Ovary (tissue), 9 donors: ENCODE data around the gene TNRC6B. TPM values are rescaled to one million over a fixed set of nuclear protein-coding genes. Genes with fewer than 3 reads are reported as not detected.

Experiments
- DNase-seq, 5 donors: peaks; one replicate each; pipeline ENCODE4 v3.0.0-alpha.2; 2019 to 2020
- H3K27ac ChIP-seq, 2 donors: fragments of 200-600 bp; one replicate each; pipeline versions ENCODE4 v1.5.1 to v1.8.0; 2019 to 2022
- H3K27me3 ChIP-seq: fragments of 200-600 bp; one replicate; pipeline ENCODE4 v1.8.0; 2022
- H3K36me3 ChIP-seq: fragments of 200-600 bp; sonication (generic); one replicate; pipeline ENCODE4 v1.5.1; 2019
- H3K4me1 ChIP-seq: one replicate; pipeline ENCODE4 v1.8.1; 2013; ENCODE audit warnings: mild to moderate bottlenecking, moderate library complexity; ENCODE audit not compliant: insufficient read depth
- H3K4me3 ChIP-seq: fragments of 200-600 bp; sonication (generic); one replicate; pipeline ENCODE4 v1.5.1; 2017
- H3K9me3 ChIP-seq, 2 donors: fragments of 200-600 bp in 1 of 2; sonication (generic) in 1 of 2; one replicate each; pipeline versions ENCODE4 v1.5.1 to v1.8.1; 2013 to 2019; ENCODE audit warnings: mild to moderate bottlenecking in 1 of 2, moderate library complexity in 1 of 2
- EP300 ChIP-seq: sonication (generic); formaldehyde crosslinking; IDR thresholded peaks from one replicate; pipeline ENCODE4 v1.6.1; 2017; ENCODE audit warnings: antibody characterized with exemption
- POLR2A ChIP-seq: fragments of 450-650 bp; IDR thresholded peaks from one replicate; pipeline ENCODE4 v1.6.1; 2017; ENCODE audit warnings: antibody characterized with exemption, mild to moderate bottlenecking, moderate library complexity
- WGBS, 3 donors: extraction: QIAGEN DNeasy Blood & Tissue Kit in 1 of 3; methylation state at CpG; one replicate each; pipeline versions ENCODE4 v1.1.5 to v1.1.7; 2013 to 2017; 5-methylcytosine and 5-hydroxymethylcytosine counted together
- intact Hi-C, 4 donors: fragments of 100-400 bp; cut with DNase I; formaldehyde crosslinking; loops; one replicate each; pipeline versions ENCODE4 v1.11.0 to v1.15.1; 2022 to 2023
- polyA plus RNA-seq, 2 donors: library from polyadenylated mRNA; stranded (reverse); fragments of 200-250 nt in 1 of 2; fragments of 350-450 nt in 1 of 2; fragmentation: Illumina TruSeq in 1 of 2; extraction: RNeasy Lipid Tissue Mini Kit (QIAGEN cat#74804) in 1 of 2; gene quantifications; one replicate each; pipeline ENCODE4 v1.2.3, GENCODE V29; 2013 to 2014
- total RNA-seq, 7 donors: library from RNA; depleted of rRNA in 2 of 7; stranded (reverse); fragments of >200 nt in 2 of 7; fragmentation: NEBNext Ultra II Directional in 3 of 7; extraction: Animal tissue kit (Norgen Biotek cat#: 25700) in 3 of 7; gene quantifications; one replicate each; pipeline versions ENCODE4 v1.1.0 to v1.2.4, GENCODE V29; 2016 to 2023
- TF ChIP-seq, protein P1 (sequence below), 3 donors: fragments of 450-650 bp in 2 of 3; fragments of 200-600 bp in 1 of 3; IDR thresholded peaks; one replicate each; pipeline versions ENCODE4 v1.5.1 to v1.8.0; 2016 to 2022; ENCODE audit warnings: antibody characterized with exemption in 3 of 3, mild to moderate bottlenecking in 1 of 3
- donor health status: DM: no; HTN: no; CAD: no; lungs with moderate emphysema.
- donor health status: DM: no; HTN: no; CAD: no.
- donor health status: Bipolar disorder and iron deficiency.
- donor health status: DM: yes; HTN: yes; CAD: no.
- donor health status: DM: no; HTN: no; CAD: no.
- donor health status: DM: yes; HTN: yes; CAD: no.

The TNRC6B gene
- total and polyA plus RNA-seq, 9 donors, result 9.4 to 52.1 (median 47.5) TPM

DNA sequence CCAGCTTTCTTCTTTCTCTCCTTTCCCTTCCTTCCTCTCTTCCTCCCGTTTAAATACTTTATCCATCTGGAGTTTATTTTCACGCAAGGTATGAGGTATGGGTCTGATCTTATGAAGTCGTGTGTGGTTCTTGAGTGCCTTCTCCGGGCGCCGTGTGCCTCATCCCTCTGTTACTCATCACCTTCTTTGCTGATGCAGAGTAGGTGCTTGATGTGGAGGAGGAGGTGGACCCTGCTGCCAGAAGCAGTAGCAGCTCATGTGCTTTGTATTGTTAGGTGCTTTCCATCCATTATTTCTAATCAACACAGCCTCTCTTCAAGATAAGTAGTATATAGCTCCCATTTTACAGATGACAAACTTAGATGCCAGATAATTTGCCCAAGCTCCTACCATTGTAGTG lies 47.0 kb downstream of the TNRC6B start:
- intact Hi-C loops, result no loop called here
- H3K4me1 ChIP-seq, result peaks cover 6% of the 10 kb centered on the region
- no peaks in the 10 kb centered on the region for H3K9me3 ChIP-seq
- H3K27me3 ChIP-seq, result no peaks in the 10 kb centered on the region
- no peak overlapping the region for H3K4me3 ChIP-seq
- TF ChIP-seq EP300 (no peak), POLR2A (no peak)
- TF ChIP-seq, protein P1, sequence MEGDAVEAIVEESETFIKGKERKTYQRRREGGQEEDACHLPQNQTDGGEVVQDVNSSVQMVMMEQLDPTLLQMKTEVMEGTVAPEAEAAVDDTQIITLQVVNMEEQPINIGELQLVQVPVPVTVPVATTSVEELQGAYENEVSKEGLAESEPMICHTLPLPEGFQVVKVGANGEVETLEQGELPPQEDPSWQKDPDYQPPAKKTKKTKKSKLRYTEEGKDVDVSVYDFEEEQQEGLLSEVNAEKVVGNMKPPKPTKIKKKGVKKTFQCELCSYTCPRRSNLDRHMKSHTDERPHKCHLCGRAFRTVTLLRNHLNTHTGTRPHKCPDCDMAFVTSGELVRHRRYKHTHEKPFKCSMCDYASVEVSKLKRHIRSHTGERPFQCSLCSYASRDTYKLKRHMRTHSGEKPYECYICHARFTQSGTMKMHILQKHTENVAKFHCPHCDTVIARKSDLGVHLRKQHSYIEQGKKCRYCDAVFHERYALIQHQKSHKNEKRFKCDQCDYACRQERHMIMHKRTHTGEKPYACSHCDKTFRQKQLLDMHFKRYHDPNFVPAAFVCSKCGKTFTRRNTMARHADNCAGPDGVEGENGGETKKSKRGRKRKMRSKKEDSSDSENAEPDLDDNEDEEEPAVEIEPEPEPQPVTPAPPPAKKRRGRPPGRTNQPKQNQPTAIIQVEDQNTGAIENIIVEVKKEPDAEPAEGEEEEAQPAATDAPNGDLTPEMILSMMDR (IDR thresholded peaks at IDR 0.05), result no peak
- no peak for DNase-seq
- H3K36me3 ChIP-seq, result no peaks in the 10 kb centered on the region
- 64 to 69% (median 65%) methylated on average over 6 of the region's 6 CpGs for WGBS, 3 donors
- H3K27ac ChIP-seq, result no peak overlapping the region

DNA sequence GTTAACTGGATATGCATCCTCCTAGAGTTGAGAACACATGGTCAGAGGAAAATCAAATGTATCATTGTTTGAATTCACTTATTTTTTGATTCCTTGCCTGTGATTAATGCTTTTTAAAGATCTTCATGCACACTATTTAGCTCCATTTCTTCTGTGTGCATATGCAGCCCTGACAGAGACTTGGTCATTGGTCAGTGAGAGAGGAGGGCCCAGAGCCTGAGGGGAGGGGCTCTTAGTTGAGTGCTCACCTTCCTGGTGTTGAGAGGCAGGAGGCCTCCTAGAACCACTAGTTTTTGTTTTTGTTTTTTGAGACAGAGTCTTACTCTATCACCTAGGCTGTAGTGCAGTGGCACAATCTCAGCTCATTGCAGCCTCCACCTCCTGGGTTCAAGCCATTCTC lies 48.9 kb downstream of the TNRC6B start:
- Histone ChIP-seq H3K27me3 (no peaks in the 10 kb centered on the region), H3K27ac (no peak overlapping the region), H3K4me3 (no peak overlapping the region), H3K36me3 (no peaks in the 10 kb centered on the region), H3K9me3 (no peaks in the 10 kb centered on the region), H3K4me1 (no peaks in the 10 kb centered on the region)
- intact Hi-C loops, result no loop called here
- TF ChIP-seq POLR2A, result no peak
- no peak for DNase-seq

- intact Hi-C loops, result no loop called here
- no peak overlapping the region for H3K27ac ChIP-seq
- TF ChIP-seq, protein P1 (IDR thresholded peaks at IDR 0.05), result no peak
- TF ChIP-seq POLR2A (no peak), EP300 (no peak)
- DNase-seq, result no peak
- H3K4me3 ChIP-seq, result no peak overlapping the region
- 95 to 96% (median 96%) methylated on average over 6 of the region's 6 CpGs for WGBS, 3 donors
- H3K27me3 ChIP-seq, result no peaks in the 10 kb centered on the region
- H3K36me3 ChIP-seq, result no peaks in the 10 kb centered on the region
- no peaks in the 10 kb centered on the region for H3K4me1 ChIP-seq
- H3K9me3 ChIP-seq, result no peaks in the 10 kb centered on the region
Measured at GRCh38 chr22:40231618-40232313, 54.0 kb downstream of the TNRC6B start.

GRCh38 chr22:40232624-40233023 lies 54.9 kb downstream of the TNRC6B start:
- DNase-seq, result no peak
- Histone ChIP-seq H3K27ac (no peak overlapping the region), H3K4me1 (no peaks in the 10 kb centered on the region), H3K4me3 (no peak overlapping the region), H3K9me3 (no peaks in the 10 kb centered on the region), H3K36me3 (no peaks in the 10 kb centered on the region), H3K27me3 (no peaks in the 10 kb centered on the region)
- intact Hi-C loops, result no loop called here
- 92 to 96% (median 94%) methylated on average over 15 of the region's 15 CpGs for WGBS, 3 donors
- TF ChIP-seq POLR2A, result no peak
- TF ChIP-seq, protein P1 (IDR thresholded peaks at IDR 0.05), result no peak
- no peak for TF ChIP-seq EP300

GRCh38 chr22:40233886-40234285 lies 56.2 kb downstream of the TNRC6B start:
- intact Hi-C loops, result no loop called here

More at GRCh38 chr22:40233886-40234285, 56.2 kb downstream of the TNRC6B start:
- no peak overlapping the region for H3K4me3 ChIP-seq
- no peak overlapping the region for H3K27ac ChIP-seq
- no peaks in the 10 kb centered on the region for H3K27me3 ChIP-seq
- H3K9me3 ChIP-seq, result no peaks in the 10 kb centered on the region
- DNase-seq, result no peak
- no peak for TF ChIP-seq EP300
- TF ChIP-seq, protein P1 (IDR thresholded peaks at IDR 0.05), result no peak
- TF ChIP-seq POLR2A, result no peak
- H3K4me1 ChIP-seq, result no peaks in the 10 kb centered on the region
- WGBS, 3 donors, result 93 to 96% (median 96%) methylated on average over 8 of the region's 8 CpGs
- H3K36me3 ChIP-seq, result no peaks in the 10 kb centered on the region
